Heart left ventricle (tissue), 16 donors: ENCODE results near the gene NFKBIE. TPM values are rescaled to one million over a fixed set of nuclear protein-coding genes. Genes with fewer than 3 reads are reported as not detected.
A peak's percentile ranks its signal among the peaks of the same experiment; 100 is the strongest.

ENCODE experiments used
- ATAC-seq, 4 donors: fragments of 200-7000 bp; cut with Tn5 transposase; one replicate each; pipeline ENCODE4 v1.9.1; 2020 to 2022; ENCODE audit warnings: moderate library complexity in 4 of 4, mild to moderate bottlenecking in 3 of 4, moderate number of reproducible peaks in 1 of 4
- DNase-seq, 5 donors: peaks; one replicate each; pipeline ENCODE4 v3.0.0-alpha.2; 2020
- H3K27ac ChIP-seq, 12 donors: fragments of 200-600 bp; sonication (generic) in 4 of 12; one replicate each; pipeline versions ENCODE4 v1.5.0 to v1.8.0; 2016 to 2022; ENCODE audit warnings: mild to moderate bottlenecking in 2 of 12
- H3K27me3 ChIP-seq, 9 donors: fragments of 200-600 bp; sonication (generic) in 2 of 9; one replicate each; pipeline versions ENCODE4 v1.5.1 to v1.8.0; 2016 to 2022; ENCODE audit warnings: mild to moderate bottlenecking in 3 of 9
- H3K36me3 ChIP-seq, 9 donors: fragments of 200-600 bp; sonication (generic) in 2 of 9; one replicate each; pipeline versions ENCODE4 v1.5.0 to v1.8.0; 2018 to 2022; ENCODE audit warnings: mild to moderate bottlenecking in 2 of 9
- H3K4me1 ChIP-seq, 12 donors: fragments of 200-600 bp; sonication (generic) in 4 of 12; one replicate each; pipeline versions ENCODE4 v1.5.0 to v1.8.0; 2016 to 2022; ENCODE audit warnings: mild to moderate bottlenecking in 3 of 12
- H3K4me3 ChIP-seq, 12 donors: fragments of 200-600 bp; sonication (generic) in 4 of 12; one replicate each; pipeline versions ENCODE4 v1.5.0 to v1.8.0; 2017 to 2022; ENCODE audit warnings: mild to moderate bottlenecking in 9 of 12, moderate library complexity in 4 of 12
- H3K9me3 ChIP-seq, 12 donors: fragments of 200-600 bp; sonication (generic) in 4 of 12; one replicate each; pipeline versions ENCODE4 v1.5.0 to v1.8.0; 2016 to 2022; ENCODE audit warnings: mild to moderate bottlenecking in 1 of 12
- CTCF ChIP-seq, 12 donors: fragments of 200-600 bp; sonication (generic) in 4 of 12; IDR thresholded peaks; one replicate each; pipeline versions ENCODE4 v1.5.0 to v1.8.0; 2018 to 2022; ENCODE audit warnings: antibody characterized with exemption in 12 of 12, mild to moderate bottlenecking in 5 of 12
- POLR2A ChIP-seq, 2 donors: fragments of 450-650 bp; IDR thresholded peaks; one replicate each; pipeline ENCODE4 v1.6.1; 2017; ENCODE audit warnings: antibody characterized with exemption in 2 of 2, mild to moderate bottlenecking in 2 of 2, moderate library complexity in 2 of 2
- WGBS, 4 donors: extraction: QIAGEN DNeasy Blood & Tissue Kit in 2 of 4; methylation state at CpG; one replicate each; pipeline versions ENCODE4 v1.1.5 to v1.1.7; 2013 to 2018; 5-methylcytosine and 5-hydroxymethylcytosine counted together
- intact Hi-C, 10 donors: fragments of 100-400 bp; cut with DNase I; formaldehyde crosslinking; loops; one replicate each; pipeline versions ENCODE4 v1.11.1 to v1.14.2; 2022
- polyA plus RNA-seq, 2 donors: library from polyadenylated mRNA; stranded (reverse); fragments of 200-250 nt; gene quantifications; one replicate each; pipeline ENCODE4 v1.2.3, GENCODE V29; 2013
- total RNA-seq, 9 donors: library from RNA; depleted of rRNA in 2 of 9; stranded (reverse); fragments of >200 nt in 2 of 9; fragmentation: NEBNext Ultra II Directional in 3 of 9; extraction: Animal tissue kit (Norgen Biotek cat#: 25700) in 3 of 9; gene quantifications; one replicate each; pipeline versions ENCODE4 v1.1.0 to v1.2.4, GENCODE V29; 2016 to 2023
- donor health status: ischemic (EF 13 %, LVEDD 7.1; RV severe dilation, severe dysfunction).
- donor health status: healthy with polysubstance abuse.
- donor health status: DM: no; HTN: yes; CAD: no.
- donor health status: DM: no; HTN: no; CAD: no.
- donor health status: ischemic (EF 25% LVEDD 6.9; RV normal size, moderate dysfunction).
- donor health status: ischemic (EF 25% LVEDD 5.7; RV mildly dilated, moderate dysfunction).
- donor health status: healthy.
- donor health status: DM: yes; HTN: yes; CAD: no.
- donor health status: ischemic (EF 35%, LVEDD 5.7; RV mildly dilated, moderate dysfunction).
- donor health status: nonischemic (EF 11% LVEDD 7.7; RV severe dilation, severe dysfunction).
- donor health status: DM: yes; HTN: yes; CAD: no.
- donor health status: PGD.
- donor health status: ischemic (EF 29% LVEDD 5.4; RV normal size, mild dysfunction).
- donor health status: nonischemic (EF 23%, LVEDD 6.1; RV moderate dilation, normal function).

Gene NFKBIE
- total and polyA plus RNA-seq, 11 donors = 2.5 to 13.1 (median 4.0) TPM

DNA sequence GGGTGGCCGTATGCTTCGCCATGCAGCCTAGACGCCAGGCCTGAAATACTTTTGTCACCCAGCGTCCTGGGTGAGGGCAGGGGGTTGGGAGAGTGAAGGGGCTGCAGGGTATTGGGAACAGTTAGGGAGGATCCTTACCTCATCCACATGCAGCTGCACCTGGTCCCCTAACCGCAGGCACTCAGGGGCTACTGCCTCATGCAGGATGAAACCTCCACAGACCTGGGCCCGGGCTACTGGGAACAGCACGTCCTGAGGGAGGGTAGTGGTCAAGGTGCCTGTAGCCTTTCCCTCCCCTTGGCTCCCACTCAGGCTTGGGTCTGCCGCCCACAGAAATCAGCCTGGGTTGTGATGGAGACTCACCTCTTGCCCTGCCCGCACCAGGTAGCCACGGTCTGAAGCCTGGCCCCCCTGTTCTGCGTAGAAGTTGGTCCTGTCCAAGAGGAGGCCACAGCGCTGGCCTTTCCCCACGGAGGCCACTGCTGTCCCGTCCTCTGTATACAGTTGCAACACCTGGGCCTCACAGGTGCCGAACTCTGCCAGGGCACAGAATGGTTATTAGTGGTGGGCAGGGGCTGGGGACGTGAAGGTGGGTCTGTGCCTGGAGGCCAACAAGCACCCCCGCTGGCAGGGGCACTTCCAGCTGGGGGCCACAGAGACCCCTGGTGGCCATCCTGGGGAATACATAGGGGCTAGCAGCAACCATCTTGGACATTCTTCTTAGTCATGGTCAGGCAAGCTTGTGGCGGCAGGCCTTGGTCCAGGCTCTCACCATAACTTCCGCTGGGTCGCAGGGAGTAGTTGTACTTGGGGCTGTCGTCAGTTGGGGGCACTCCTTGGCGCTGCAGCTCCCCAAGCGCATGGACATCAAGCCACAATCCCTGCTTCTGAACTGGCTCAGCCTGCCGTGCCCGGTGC lies 39.2 kb upstream of the NFKBIE start:
- no peak for DNase-seq
- H3K27ac ChIP-seq = no peak overlapping the region
- TF ChIP-seq CTCF (IDR thresholded peaks at IDR 0.05) = peak; percentile 50 to 76 (median 64)
- TF ChIP-seq POLR2A (IDR thresholded peaks at IDR 0.05) = no peak
- H3K4me3 ChIP-seq = no peak overlapping the region
- peaks cover 0 to 96% (median 88%) of the 10 kb centered on the region in 9 donors for H3K36me3 ChIP-seq
- intact Hi-C loops = loop anchor here in 4 of 10 donors (5.0 kb wide), 1 partner anchor 37 kb away; the partner anchor contains the start of gene NFKBIE (in 4 of the 4)
- ATAC-seq = peak in 2 of 4 donors; percentile 16 to 17
- H3K4me1 ChIP-seq = peaks cover 0 to 12% (median 0%) of the 10 kb centered on the region in 12 donors
- H3K27me3 ChIP-seq = no peaks in the 10 kb centered on the region
- WGBS, 4 donors = 86 to 88% (median 87%) methylated on average over 15 to 25 of the region's 25 CpGs
- H3K9me3 ChIP-seq = no peaks in the 10 kb centered on the region

DNA sequence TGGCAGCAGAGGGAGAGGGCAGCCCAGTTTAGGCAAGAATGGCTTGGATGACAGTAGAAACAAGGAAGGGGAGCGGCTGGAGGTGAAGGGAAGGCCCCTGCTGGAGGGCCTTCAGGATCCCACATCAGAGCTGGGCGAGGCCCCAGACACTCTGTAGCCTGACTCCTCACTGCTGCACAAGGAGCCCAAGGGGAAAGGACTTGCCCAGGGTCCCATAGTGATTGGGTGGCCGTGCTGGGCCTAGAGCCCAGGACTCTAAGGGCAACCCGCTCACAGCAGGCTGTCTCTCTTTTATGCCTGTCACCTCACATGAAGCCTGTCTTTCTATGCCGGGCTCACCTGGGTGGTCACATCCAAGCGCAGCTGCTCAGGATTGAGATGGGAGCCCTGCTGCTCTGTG lies 38.5 kb upstream of the NFKBIE start:
- peaks cover 0 to 6% (median 0%) of the 10 kb centered on the region in 12 donors for H3K4me1 ChIP-seq
- H3K27ac ChIP-seq = no peak overlapping the region
- peaks cover 0 to 89% (median 81%) of the 10 kb centered on the region in 9 donors for H3K36me3 ChIP-seq
- DNase-seq (no peak), ATAC-seq (no peak)
- intact Hi-C loops = loop anchor here in 2 of 10 donors (5.0 kb wide), 1 partner anchor 37 kb away; the partner anchor contains the start of gene NFKBIE (in 2 of the 2)
- WGBS, 4 donors = 90 to 98% (median 97%) methylated on average over 2 to 6 of the region's 6 CpGs
- no peak for TF ChIP-seq POLR2A (IDR thresholded peaks at IDR 0.05)
- no peak for TF ChIP-seq CTCF (IDR thresholded peaks at IDR 0.05)
- H3K9me3 ChIP-seq = no peaks in the 10 kb centered on the region
- no peaks in the 10 kb centered on the region for H3K27me3 ChIP-seq
- H3K4me3 ChIP-seq = no peak overlapping the region

DNA sequence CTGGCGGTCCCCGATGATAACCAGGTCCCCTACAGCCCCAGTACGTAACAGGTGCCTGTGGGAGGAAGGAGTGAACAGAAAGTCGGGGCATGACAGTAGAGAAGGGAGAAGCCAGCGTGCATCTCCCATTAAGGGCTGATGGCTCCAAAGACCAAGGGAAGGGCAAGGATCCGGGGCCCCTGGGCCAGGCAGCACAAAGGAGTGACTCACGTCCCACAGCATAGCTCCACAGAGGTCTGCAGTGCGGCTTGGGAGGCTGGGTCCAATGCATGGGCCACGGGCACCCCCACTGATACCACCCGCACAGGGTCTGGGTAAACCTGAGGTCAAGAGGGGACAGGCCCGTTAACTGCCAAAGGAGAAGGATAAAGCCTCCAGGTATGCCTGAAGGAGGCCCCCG lies 37.5 kb upstream of the NFKBIE start:
- H3K4me1 ChIP-seq = peaks cover 0 to 4% (median 2%) of the 10 kb centered on the region in 12 donors
- no peak overlapping the region for H3K4me3 ChIP-seq
- no peak overlapping the region for H3K27ac ChIP-seq
- TF ChIP-seq POLR2A (IDR thresholded peaks at IDR 0.05) = no peak
- no peak for TF ChIP-seq CTCF (IDR thresholded peaks at IDR 0.05)
- H3K9me3 ChIP-seq = no peaks in the 10 kb centered on the region
- peaks cover 0 to 1% (median 0%) of the 10 kb centered on the region in 9 donors for H3K27me3 ChIP-seq
- DNase-seq (no peak), ATAC-seq (no peak)
- intact Hi-C loops = loop anchor here in 2 of 10 donors (5.0 kb wide), 1 partner anchor 36 kb away; the partner anchor contains the start of gene NFKBIE (in 2 of the 2)
- WGBS, 4 donors = 88 to 97% (median 91%) methylated on average over 9 to 12 of the region's 12 CpGs
- H3K36me3 ChIP-seq = peaks cover 0 to 79% (median 72%) of the 10 kb centered on the region in 9 donors
